ENCODE results near the gene EZR. TPM values are rescaled to one million over a fixed set of nuclear protein-coding genes. Genes with fewer than 3 reads are reported as not detected.

Gene EZR
- 100 to 1,000 TPM in 1 of 2 donors, 10 to 100 TPM in 1; 76.8 to 103 TPM for total RNA-seq

DNA sequence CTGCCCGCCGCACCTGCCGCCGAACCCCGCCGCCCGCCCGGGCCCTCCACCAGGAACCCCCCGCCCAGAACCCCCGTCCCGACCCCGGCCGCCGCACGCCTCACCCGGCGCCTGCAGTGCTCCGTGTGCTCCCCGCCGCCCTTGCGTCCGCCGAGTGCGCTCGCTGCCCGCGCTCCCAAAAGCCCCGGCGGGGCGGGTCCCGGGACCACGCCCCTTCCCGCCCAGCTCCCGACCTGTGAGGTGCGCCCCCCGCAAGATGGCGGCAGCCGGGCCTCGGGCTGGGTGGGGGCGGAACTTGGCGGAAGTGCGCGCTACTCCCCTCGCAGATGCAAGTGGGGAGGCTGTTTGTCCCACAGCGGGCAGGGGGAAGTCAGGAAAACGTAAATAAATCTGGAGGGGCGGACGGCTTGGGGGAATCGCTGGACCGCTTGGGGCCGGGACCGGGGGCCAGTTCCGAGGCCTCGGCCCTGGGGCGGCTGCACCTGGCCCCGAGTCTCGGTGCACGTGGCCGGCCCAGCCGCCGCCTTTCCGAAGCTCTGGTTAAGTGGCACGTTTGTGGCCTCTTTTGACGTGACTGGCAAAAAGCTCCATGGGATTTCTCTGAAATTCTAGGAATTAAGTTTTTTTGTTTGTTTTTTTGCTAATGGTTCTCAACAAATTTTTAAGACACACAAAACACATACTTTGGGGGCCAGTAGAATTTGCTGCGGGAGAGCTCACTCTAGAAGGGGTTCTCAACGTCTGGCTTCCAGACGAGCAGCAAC lies at the start of gene EZR:
EZR (minus strand) TSS at position 156 of the 764 bp plus-strand sequence. CDS start 1,275 bp downstream, outside the sequence.
- H3K27ac ChIP-seq, result peak within 1 kb of the TSS; percentile 96 to 100 (median 100)

DNA sequence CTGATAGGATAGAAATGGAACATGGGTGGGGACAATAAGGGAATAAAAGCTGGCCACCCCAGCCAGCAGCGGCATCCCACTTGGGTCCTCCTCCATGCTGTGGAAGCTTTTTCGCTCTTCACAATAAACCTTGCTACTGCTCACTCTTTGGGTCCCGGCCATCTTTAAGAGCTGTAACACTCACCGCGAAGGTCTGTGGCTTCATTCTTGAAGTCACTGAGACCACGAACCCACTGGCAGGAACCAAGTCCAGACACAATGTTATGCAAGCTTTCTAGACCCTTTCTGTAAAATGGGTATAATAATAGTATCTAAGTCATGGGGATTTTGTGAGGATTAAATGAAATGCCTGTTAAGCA lies 48.9 kb upstream of the EZR start:
- Histone ChIP-seq H3K27ac (peak overlapping the region in 3 of 4 donors; percentile 98 to 100 (median 99)), H3K27me3 (no peaks in the 10 kb centered on the region), H3K4me1 (peaks cover 17% of the 10 kb centered on the region), H3K9me3 (no peaks in the 10 kb centered on the region), H3K4me3 (no peak overlapping the region), H3K36me3 (replicated peaks in 1 of 2; ENCODE audit: insufficient read depth in 1 of 2, low read depth in 2 of 2) (no peaks in the 10 kb centered on the region)
- 95 to 97% methylated on average over 6 of the region's 6 CpGs for WGBS, 2 donors
- DNase-seq, result no peak
- ATAC-seq, result no peak
- intact Hi-C loops (cut with DNase I), result no loop called here
- TF ChIP-seq POLR2A (IDR thresholded peaks at IDR 0.05), result no peak
- TF ChIP-seq, protein P1, sequence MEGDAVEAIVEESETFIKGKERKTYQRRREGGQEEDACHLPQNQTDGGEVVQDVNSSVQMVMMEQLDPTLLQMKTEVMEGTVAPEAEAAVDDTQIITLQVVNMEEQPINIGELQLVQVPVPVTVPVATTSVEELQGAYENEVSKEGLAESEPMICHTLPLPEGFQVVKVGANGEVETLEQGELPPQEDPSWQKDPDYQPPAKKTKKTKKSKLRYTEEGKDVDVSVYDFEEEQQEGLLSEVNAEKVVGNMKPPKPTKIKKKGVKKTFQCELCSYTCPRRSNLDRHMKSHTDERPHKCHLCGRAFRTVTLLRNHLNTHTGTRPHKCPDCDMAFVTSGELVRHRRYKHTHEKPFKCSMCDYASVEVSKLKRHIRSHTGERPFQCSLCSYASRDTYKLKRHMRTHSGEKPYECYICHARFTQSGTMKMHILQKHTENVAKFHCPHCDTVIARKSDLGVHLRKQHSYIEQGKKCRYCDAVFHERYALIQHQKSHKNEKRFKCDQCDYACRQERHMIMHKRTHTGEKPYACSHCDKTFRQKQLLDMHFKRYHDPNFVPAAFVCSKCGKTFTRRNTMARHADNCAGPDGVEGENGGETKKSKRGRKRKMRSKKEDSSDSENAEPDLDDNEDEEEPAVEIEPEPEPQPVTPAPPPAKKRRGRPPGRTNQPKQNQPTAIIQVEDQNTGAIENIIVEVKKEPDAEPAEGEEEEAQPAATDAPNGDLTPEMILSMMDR (IDR thresholded peaks at IDR 0.05), result no peak

More for the DNA sequence above, at the start of gene EZR:
- TF ChIP-seq POLR2A (IDR thresholded peaks at IDR 0.05), result peak; percentile 76 to 81 (median 77)
- TF ChIP-seq, protein P1 (IDR thresholded peaks at IDR 0.05), result peak in 2 of 7 experiments; percentile 12 to 21
- Histone ChIP-seq H3K27me3 (no peaks in the 10 kb centered on the region), H3K9me3 (no peaks in the 10 kb centered on the region), H3K4me3 (peak within 1 kb of the TSS; percentile 66 to 91), H3K36me3 (replicated peaks in 1 of 2; ENCODE audit: insufficient read depth in 1 of 2, low read depth in 2 of 2) (no peaks in the 10 kb centered on the region), H3K4me1 (peaks cover 32% of the 10 kb centered on the region)
- 13 to 19% methylated on average over 22 to 45 of the region's 67 CpGs for WGBS, 2 donors
- DNase-seq (peak; percentile 84 to 90 (median 86)), ATAC-seq (peak; percentile 76)
- intact Hi-C loops (cut with DNase I), result no loop called here

GRCh38 chr6:158867381-158868121 lies 48.4 kb upstream of the EZR start:
- Histone ChIP-seq H3K9me3 (no peaks in the 10 kb centered on the region), H3K27me3 (no peaks in the 10 kb centered on the region), H3K4me1 (peaks cover 17% of the 10 kb centered on the region), H3K36me3 (replicated peaks in 1 of 2; ENCODE audit: insufficient read depth in 1 of 2, low read depth in 2 of 2) (no peaks in the 10 kb centered on the region), H3K27ac (peak overlapping the region in 1 of 4 donors; percentile 10), H3K4me3 (no peak overlapping the region)
- TF ChIP-seq, protein P1 (IDR thresholded peaks at IDR 0.05), result no peak
- DNase-seq (peak in 1 of 4 donors; percentile 28), ATAC-seq (no peak)
- intact Hi-C loops (cut with DNase I), result no loop called here
- 88 to 97% methylated on average over 9 to 10 of the region's 10 CpGs for WGBS, 2 donors

- Histone ChIP-seq H3K36me3 (replicated peaks in 1 of 2; ENCODE audit: insufficient read depth in 1 of 2, low read depth in 2 of 2) (no peaks in the 10 kb centered on the region), H3K4me1 (peaks cover 32% of the 10 kb centered on the region), H3K27ac (no peak overlapping the region), H3K27me3 (no peaks in the 10 kb centered on the region), H3K4me3 (no peak overlapping the region), H3K9me3 (no peaks in the 10 kb centered on the region)
- intact Hi-C loops (cut with DNase I), result no loop called here
- ATAC-seq, result no peak
- DNase-seq, result no peak
- TF ChIP-seq, protein P1 (IDR thresholded peaks at IDR 0.05), result no peak
- no peak for TF ChIP-seq POLR2A (IDR thresholded peaks at IDR 0.05)
- 59 to 75% methylated on average over 2 of the region's 2 CpGs for WGBS, 2 donors
Measured at GRCh38 chr6:158865769-158866168, 46.6 kb upstream of the EZR start.
